CD8-positive, alpha-beta memory T cell (primary cell): ENCODE data around the gene GLCCI1. TPM values are rescaled to one million over a fixed set of nuclear protein-coding genes. Genes with fewer than 3 reads are reported as not detected.

Experiments used
- CTCF ChIA-PET: fragments of 350-600 bp; sonication (Branson Sonifier 250); formaldehyde crosslinking; loops from one replicate; lab custom pipeline; 2021; ENCODE audit warnings: antibody characterized with exemption; lab: Charles Lee
- POLR2A ChIA-PET: fragments of 350-600 bp; sonication (Branson Sonifier 250); formaldehyde crosslinking; loops from one replicate; lab custom pipeline; 2021; ENCODE audit warnings: antibody characterized with exemption; lab: Charles Lee
- DNase-seq, 5 donors: peaks; one replicate each; pipeline versions ENCODE4 v3.0.0 to v3.0.0-alpha.2; 2020 to 2022; ENCODE audit warnings: mixed read lengths in 1 of 5
- H3K27ac ChIP-seq: one replicate; pipeline ENCODE4 v1.7.0; 2013; ENCODE audit warnings: low read depth, mild to moderate bottlenecking, low read length, moderate library complexity
- H3K27me3 ChIP-seq: 2 replicates; pipeline ENCODE4 v1.7.0; 2013; ENCODE audit warnings: low read length, mild to moderate bottlenecking; ENCODE audit not compliant: insufficient read depth, poor library complexity, severe bottlenecking
- H3K36me3 ChIP-seq: 2 replicates; pipeline ENCODE4 v1.7.0; 2013; ENCODE audit warnings: mild to moderate bottlenecking, low read length, moderate library complexity; ENCODE audit not compliant: insufficient read depth
- H3K4me1 ChIP-seq: 2 replicates; pipeline ENCODE4 v1.7.0; 2013; ENCODE audit warnings: mild to moderate bottlenecking, low read length, moderate library complexity; ENCODE audit not compliant: insufficient read depth
- H3K4me3 ChIP-seq: 2 replicates; pipeline ENCODE4 v1.7.0; 2013; ENCODE audit warnings: mild to moderate bottlenecking, low read length
- H3K9me3 ChIP-seq: 2 replicates; pipeline ENCODE4 v1.7.0; 2013; ENCODE audit warnings: mild to moderate bottlenecking, low read length
- H3K27ac Mint-ChIP-seq, 8 donors: one replicate each; pipeline ENCODE4 v1.8.0; 2020 to 2021; ENCODE audit warnings: mixed read lengths in 8 of 8, mild to moderate bottlenecking in 6 of 8, inconsistent platforms in 3 of 8, moderate library complexity in 3 of 8
- H3K27me3 Mint-ChIP-seq, 2 donors: one replicate each; pipeline ENCODE4 v1.8.0; 2020 to 2021; ENCODE audit warnings: mixed read lengths in 2 of 2, mild to moderate bottlenecking in 1 of 2, moderate library complexity in 1 of 2
- H3K36me3 Mint-ChIP-seq, 3 donors: one replicate each; pipeline ENCODE4 v1.8.0; 2020 to 2021; ENCODE audit warnings: mixed read lengths in 3 of 3, inconsistent platforms in 1 of 3, mild to moderate bottlenecking in 1 of 3
- H3K4me1 Mint-ChIP-seq, 3 donors: one replicate each; pipeline ENCODE4 v1.8.0; 2020 to 2021; ENCODE audit warnings: mixed read lengths in 3 of 3, inconsistent platforms in 1 of 3, mild to moderate bottlenecking in 1 of 3
- H3K4me3 Mint-ChIP-seq, 7 donors: one replicate each; pipeline ENCODE4 v1.8.0; 2020 to 2021; ENCODE audit warnings: mixed read lengths in 7 of 7, mild to moderate bottlenecking in 6 of 7, moderate library complexity in 4 of 7, inconsistent platforms in 2 of 7
- H3K9me3 Mint-ChIP-seq, 5 donors: one replicate each; pipeline ENCODE4 v1.8.0; 2020 to 2022; ENCODE audit warnings: mixed read lengths in 5 of 5, mild to moderate bottlenecking in 3 of 5, moderate library complexity in 2 of 5, inconsistent platforms in 1 of 5
- polyA plus RNA-seq: library from polyadenylated mRNA; unstranded; fragments of 300-500 nt; fragmentation: Illumina TruSeq; gene quantifications from one replicate; pipeline ENCODE4 v1.2.3, GENCODE V29; 2021
- total RNA-seq, 2 experiments: library from RNA; stranded (reverse); gene quantifications; one replicate each; pipeline ENCODE4 v1.2.3, GENCODE V29; 2021

The GLCCI1 gene
- total and polyA plus RNA-seq, 3 experiments from 2014 or later = 9.5 to 29.1 (median 12.9) TPM

- POLR2A ChIA-PET = interaction anchor here (0.7 to 4.2 kb wide), 13 partner anchors 14 to 329 kb away, joined by 3 to 36 read pairs (median 5); partner anchors contain the start of gene UMAD1
These were observed 1.6 kb downstream of the GLCCI1 start for GRCh38 chr7:7970237-7970530.

GRCh38 chr7:7970531-7971307 lies 2.1 kb downstream of the GLCCI1 start:
- CTCF ChIA-PET = interaction anchor here (0.6 to 1.8 kb wide), 11 partner anchors 12 to 868 kb away, joined by 3 to 13 read pairs (median 4); partner anchors contain the start of gene UMAD1
- peaks cover 50% of the 10 kb centered on the region for H3K4me1 ChIP-seq
- H3K27ac ChIP-seq = peak overlapping the region; percentile 73
- Mint-ChIP-seq H3K4me3 (no peak overlapping the region), H3K27ac (no peak overlapping the region), H3K4me1 (peaks cover 32 to 43% (median 38%) of the 10 kb centered on the region in 3 donors), H3K27me3 (no peaks in the 10 kb centered on the region), H3K9me3 (no peaks in the 10 kb centered on the region), H3K36me3 (peaks cover 0 to 3% (median 2%) of the 10 kb centered on the region in 3 donors)
- peak in 2 of 5 donors; percentile 14 to 36 for DNase-seq
- no peaks in the 10 kb centered on the region for H3K9me3 ChIP-seq
- H3K36me3 ChIP-seq = no peaks in the 10 kb centered on the region
- POLR2A ChIA-PET = interaction anchor here (0.7 to 4.2 kb wide), 12 partner anchors 13 to 330 kb away, joined by 3 to 36 read pairs (median 4); partner anchors contain the start of gene UMAD1
- peak overlapping the region; percentile 88 for H3K4me3 ChIP-seq
- no peaks in the 10 kb centered on the region for H3K27me3 ChIP-seq

More at GRCh38 chr7:7970237-7970530, 1.6 kb downstream of the GLCCI1 start:
- Mint-ChIP-seq H3K4me3 (no peak overlapping the region), H3K9me3 (no peaks in the 10 kb centered on the region), H3K27ac (no peak overlapping the region), H3K4me1 (peaks cover 29 to 38% (median 38%) of the 10 kb centered on the region in 3 donors), H3K36me3 (peaks cover 0 to 3% (median 2%) of the 10 kb centered on the region in 3 donors), H3K27me3 (no peaks in the 10 kb centered on the region)
- H3K36me3 ChIP-seq = no peaks in the 10 kb centered on the region
- no peaks in the 10 kb centered on the region for H3K9me3 ChIP-seq
- H3K27me3 ChIP-seq = no peaks in the 10 kb centered on the region
- CTCF ChIA-PET = interaction anchor here (0.6 to 1.8 kb wide), 11 partner anchors 12 to 867 kb away, joined by 3 to 13 read pairs (median 4); partner anchors contain the start of gene UMAD1
- H3K4me3 ChIP-seq = peak overlapping the region; percentile 88
- peaks cover 46% of the 10 kb centered on the region for H3K4me1 ChIP-seq
- peak overlapping the region; percentile 73 for H3K27ac ChIP-seq
- DNase-seq = no peak

- ChIA-PET CTCF (interaction anchor here (1.2 to 1.8 kb wide), 5 partner anchors 11 to 290 kb away, joined by 3 to 13 read pairs (median 8); no protein-coding TSS in a partner anchor), POLR2A (interaction anchor here (3.2 to 4.2 kb wide), 2 partner anchors 205 to 330 kb away, joined by 16 to 36 read pairs; partner anchors contain the start of gene UMAD1)
- DNase-seq = no peak
- H3K27ac ChIP-seq = no peak overlapping the region
- H3K9me3 ChIP-seq = no peaks in the 10 kb centered on the region
- Mint-ChIP-seq H3K27me3 (no peaks in the 10 kb centered on the region), H3K9me3 (no peaks in the 10 kb centered on the region), H3K36me3 (peaks cover 0 to 3% (median 2%) of the 10 kb centered on the region in 3 donors), H3K27ac (no peak overlapping the region), H3K4me3 (no peak overlapping the region), H3K4me1 (peaks cover 36 to 51% (median 46%) of the 10 kb centered on the region in 3 donors)
- H3K27me3 ChIP-seq = no peaks in the 10 kb centered on the region
- H3K36me3 ChIP-seq = no peaks in the 10 kb centered on the region
- H3K4me1 ChIP-seq = peaks cover 57% of the 10 kb centered on the region
- peak overlapping the region; percentile 88 for H3K4me3 ChIP-seq
These were observed 2.9 kb downstream of the GLCCI1 start for GRCh38 chr7:7971308-7972040.

GRCh38 chr7:7972128-7972527 lies 3.5 kb downstream of the GLCCI1 start:
- H3K27me3 ChIP-seq = no peaks in the 10 kb centered on the region
- CTCF ChIA-PET = interaction anchor here (1.3 kb wide), 1 partner anchor 219 kb away, joined by 5 read pairs; no protein-coding TSS in a partner anchor
- no peaks in the 10 kb centered on the region for H3K9me3 ChIP-seq
- H3K4me1 Mint-ChIP-seq = peaks cover 41 to 57% (median 51%) of the 10 kb centered on the region in 3 donors
- no peaks in the 10 kb centered on the region for H3K36me3 ChIP-seq
- no peak overlapping the region for H3K27ac Mint-ChIP-seq
- no peak overlapping the region for H3K4me3 Mint-ChIP-seq
- H3K9me3 Mint-ChIP-seq = no peaks in the 10 kb centered on the region
- no peaks in the 10 kb centered on the region for H3K27me3 Mint-ChIP-seq
- H3K4me3 ChIP-seq = peak overlapping the region; percentile 88
- H3K36me3 Mint-ChIP-seq = peaks cover 0 to 3% (median 2%) of the 10 kb centered on the region in 3 donors
- DNase-seq = peak in 1 of 5 donors; percentile 23
- H3K27ac ChIP-seq = no peak overlapping the region
- POLR2A ChIA-PET = no interaction called here
- H3K4me1 ChIP-seq = peaks cover 64% of the 10 kb centered on the region

GRCh38 chr7:7972922-7973594 lies 4.5 kb downstream of the GLCCI1 start:
- H3K9me3 ChIP-seq = no peaks in the 10 kb centered on the region
- peaks cover 67% of the 10 kb centered on the region for H3K4me1 ChIP-seq
- Mint-ChIP-seq H3K27me3 (no peaks in the 10 kb centered on the region), H3K4me1 (peaks cover 46 to 58% (median 54%) of the 10 kb centered on the region in 3 donors), H3K9me3 (no peaks in the 10 kb centered on the region), H3K36me3 (peaks cover 0 to 3% (median 2%) of the 10 kb centered on the region in 3 donors), H3K27ac (peak overlapping the region in 6 of 8 donors; percentile 24 to 81 (median 49)), H3K4me3 (peak overlapping the region in 6 of 7 donors; percentile 58 to 80 (median 73))
- ChIA-PET POLR2A (no interaction called here), CTCF (interaction anchor here (1.3 kb wide), 1 partner anchor 218 kb away, joined by 5 read pairs; no protein-coding TSS in a partner anchor)
- H3K27me3 ChIP-seq = no peaks in the 10 kb centered on the region
- H3K4me3 ChIP-seq = no peak overlapping the region
- H3K36me3 ChIP-seq = no peaks in the 10 kb centered on the region
- DNase-seq = no peak
- H3K27ac ChIP-seq = no peak overlapping the region

GRCh38 chr7:7976677-7977076 lies 8.1 kb downstream of the GLCCI1 start:
- Histone ChIP-seq H3K4me3 (no peak overlapping the region), H3K27me3 (no peaks in the 10 kb centered on the region), H3K9me3 (no peaks in the 10 kb centered on the region), H3K36me3 (no peaks in the 10 kb centered on the region), H3K4me1 (peaks cover 67% of the 10 kb centered on the region), H3K27ac (no peak overlapping the region)
- DNase-seq = peak in 1 of 5 donors; percentile 16
- Mint-ChIP-seq H3K27me3 (no peaks in the 10 kb centered on the region), H3K4me3 (peak overlapping the region in 6 of 7 donors; percentile 35 to 75 (median 44)), H3K9me3 (no peaks in the 10 kb centered on the region), H3K4me1 (peaks cover 68 to 85% (median 85%) of the 10 kb centered on the region in 3 donors), H3K27ac (peak overlapping the region in 6 of 8 donors; percentile 20 to 81 (median 48)), H3K36me3 (peaks cover 0 to 2% (median 0%) of the 10 kb centered on the region in 3 donors)
- POLR2A ChIA-PET = interaction anchor here (0.9 kb wide), 1 partner anchor 336 kb away, joined by 3 read pairs; the partner anchor contains the start of gene UMAD1
- CTCF ChIA-PET = interaction anchor here (0.7 to 1.5 kb wide), 4 partner anchors 8 to 295 kb away, joined by 3 to 5 read pairs (median 3); partner anchors contain the start of gene GLCCI1

GRCh38 chr7:7977774-7978173 lies 9.2 kb downstream of the GLCCI1 start:
- DNase-seq = no peak
- H3K4me1 Mint-ChIP-seq = peaks cover 76 to 95% (median 94%) of the 10 kb centered on the region in 3 donors
- H3K27ac Mint-ChIP-seq = peak overlapping the region in 7 of 8 donors; percentile 47 to 81 (median 64)
- Histone ChIP-seq H3K27ac (no peak overlapping the region), H3K4me3 (no peak overlapping the region), H3K36me3 (no peaks in the 10 kb centered on the region), H3K4me1 (peaks cover 58% of the 10 kb centered on the region), H3K27me3 (no peaks in the 10 kb centered on the region), H3K9me3 (no peaks in the 10 kb centered on the region)
- peaks cover 0 to 3% (median 0%) of the 10 kb centered on the region in 3 donors for H3K36me3 Mint-ChIP-seq
- no peaks in the 10 kb centered on the region for H3K27me3 Mint-ChIP-seq
- H3K9me3 Mint-ChIP-seq = no peaks in the 10 kb centered on the region
- CTCF ChIA-PET = no interaction called here
- POLR2A ChIA-PET = no interaction called here
- H3K4me3 Mint-ChIP-seq = peak overlapping the region in 2 of 7 donors; percentile 18 to 57
